ENCODE results near the gene PYGL.

DNA sequence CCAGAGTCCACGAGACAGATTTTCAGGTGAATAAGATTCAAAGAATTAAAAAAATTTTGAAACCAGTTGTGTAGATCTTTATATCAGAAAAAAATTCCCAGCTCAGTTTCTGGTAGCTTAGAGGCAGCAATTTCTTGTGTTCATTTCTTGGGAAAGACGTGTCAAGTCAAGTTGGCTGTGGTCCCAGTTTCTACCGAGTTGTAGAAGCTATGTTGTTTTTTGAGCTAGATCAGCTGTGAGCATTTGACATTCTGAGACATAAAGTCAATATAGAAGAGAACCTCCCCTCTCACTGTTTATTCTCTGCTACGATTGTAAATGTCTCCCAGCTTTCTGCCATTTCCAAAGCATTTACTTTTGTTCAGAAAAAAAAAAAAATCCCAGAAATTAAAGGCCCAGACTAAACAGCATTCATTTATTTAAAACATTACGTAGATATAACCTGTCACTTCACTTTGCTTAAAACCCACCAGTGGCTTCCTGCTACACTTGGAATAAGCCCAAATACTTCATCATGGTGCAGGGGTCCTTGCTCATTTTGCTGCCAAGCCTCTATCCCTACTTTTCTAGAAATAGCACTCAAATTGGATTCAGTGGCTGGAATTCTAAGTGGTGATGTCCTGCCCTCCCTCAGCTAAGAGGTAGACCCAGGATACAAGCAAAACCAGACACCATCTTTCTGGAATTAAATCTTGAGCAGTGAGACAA, 20.6 kb upstream of the PYGL start:
- no peak for TF ChIP-seq REST (IDR thresholded peaks at IDR 0.05; ENCODE audit: insufficient read depth in 1 of 2, low read depth in 2 of 2, low read length in 1 of 2)
- TF ChIP-seq, protein P1, sequence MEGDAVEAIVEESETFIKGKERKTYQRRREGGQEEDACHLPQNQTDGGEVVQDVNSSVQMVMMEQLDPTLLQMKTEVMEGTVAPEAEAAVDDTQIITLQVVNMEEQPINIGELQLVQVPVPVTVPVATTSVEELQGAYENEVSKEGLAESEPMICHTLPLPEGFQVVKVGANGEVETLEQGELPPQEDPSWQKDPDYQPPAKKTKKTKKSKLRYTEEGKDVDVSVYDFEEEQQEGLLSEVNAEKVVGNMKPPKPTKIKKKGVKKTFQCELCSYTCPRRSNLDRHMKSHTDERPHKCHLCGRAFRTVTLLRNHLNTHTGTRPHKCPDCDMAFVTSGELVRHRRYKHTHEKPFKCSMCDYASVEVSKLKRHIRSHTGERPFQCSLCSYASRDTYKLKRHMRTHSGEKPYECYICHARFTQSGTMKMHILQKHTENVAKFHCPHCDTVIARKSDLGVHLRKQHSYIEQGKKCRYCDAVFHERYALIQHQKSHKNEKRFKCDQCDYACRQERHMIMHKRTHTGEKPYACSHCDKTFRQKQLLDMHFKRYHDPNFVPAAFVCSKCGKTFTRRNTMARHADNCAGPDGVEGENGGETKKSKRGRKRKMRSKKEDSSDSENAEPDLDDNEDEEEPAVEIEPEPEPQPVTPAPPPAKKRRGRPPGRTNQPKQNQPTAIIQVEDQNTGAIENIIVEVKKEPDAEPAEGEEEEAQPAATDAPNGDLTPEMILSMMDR (IDR thresholded peaks at IDR 0.05), result no peak
- TF ChIP-seq POLR2AphosphoS5 (IDR thresholded peaks at IDR 0.05; ENCODE audit: low read depth, low read length), result no peak
- no peak for TF ChIP-seq SIN3A (IDR thresholded peaks at IDR 0.05; ENCODE audit: borderline replicate concordance, insufficient read depth, low read depth, low read length)
